COLO668 (cell line): Measurements from ENCODE around the gene ZFTA.
"Not testable (repeated sequence)": the region's sequence is repeated elsewhere in the genome, so short reads cannot be mapped to it uniquely, and the experiment has no call there.

ENCODE experiments used
- DNase-seq: peaks from one replicate; lab custom pipeline; 2025; ENCODE audit not compliant: unreplicated experiment; lab: John Stamatoyannopoulos, UW

ZFTA gene

GRCh38 chr11:63779039-63779438, 10.5 kb upstream of the ZFTA start:
- DNase-seq = no peak

DNA sequence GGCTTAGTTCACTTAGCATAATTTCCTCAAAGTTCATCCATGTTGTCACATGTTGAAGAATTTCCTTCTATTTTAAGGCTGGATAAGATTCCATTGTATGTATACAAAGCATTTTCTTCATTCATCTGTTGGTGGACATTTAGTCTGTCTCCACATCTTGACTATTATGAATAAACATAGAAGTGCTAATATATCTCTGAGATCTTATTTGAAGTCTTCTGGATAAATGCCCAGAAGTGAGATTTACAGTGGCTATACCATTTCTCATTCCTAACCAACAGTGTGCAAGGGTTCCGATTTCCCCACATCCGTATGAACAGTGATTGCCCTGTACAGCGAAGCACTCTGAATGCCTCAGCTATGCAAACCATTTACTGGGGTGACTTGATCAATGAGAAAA, 6.6 kb upstream of the ZFTA start:
- DNase-seq = no peak

DNA sequence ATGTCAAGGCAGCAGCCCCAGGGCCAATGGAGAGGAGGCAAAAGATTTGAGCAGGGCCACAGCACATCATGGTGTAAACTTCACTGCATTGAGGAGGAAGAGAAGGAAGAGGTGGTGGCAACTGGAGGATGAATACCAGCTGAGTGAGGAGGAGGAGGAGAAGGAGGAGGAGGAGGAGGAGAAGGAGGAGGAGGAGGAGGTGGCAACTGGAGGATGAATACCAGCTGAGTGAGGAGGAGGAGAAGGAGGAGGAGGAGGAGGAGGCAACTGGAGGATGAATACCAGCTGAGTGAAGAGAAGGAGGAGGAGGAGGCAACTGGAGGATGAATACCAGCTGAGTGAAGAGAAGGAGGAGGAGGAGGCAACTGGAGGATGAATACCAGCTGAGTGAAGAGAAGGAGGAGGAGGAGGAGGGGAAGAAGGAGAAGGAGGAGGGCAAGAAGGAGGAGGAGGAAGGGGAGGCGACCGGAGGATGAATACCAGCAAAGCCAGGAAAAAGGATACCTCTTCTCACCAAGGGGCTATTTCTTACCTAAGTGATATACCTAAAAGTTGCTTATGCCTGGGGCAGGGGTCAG, 3.3 kb upstream of the ZFTA start:
- DNase-seq = not testable (repeated sequence)

GRCh38 chr11:63770763-63771162, 2.2 kb upstream of the ZFTA start:
- DNase-seq = no peak

GRCh38 chr11:63769714-63770455, 1.3 kb upstream of the ZFTA start:
- DNase-seq = peak; percentile 40

- DNase-seq = peak; percentile 45
Observed at GRCh38 chr11:63769042-63769713, 603 bp upstream of the ZFTA start.

DNA sequence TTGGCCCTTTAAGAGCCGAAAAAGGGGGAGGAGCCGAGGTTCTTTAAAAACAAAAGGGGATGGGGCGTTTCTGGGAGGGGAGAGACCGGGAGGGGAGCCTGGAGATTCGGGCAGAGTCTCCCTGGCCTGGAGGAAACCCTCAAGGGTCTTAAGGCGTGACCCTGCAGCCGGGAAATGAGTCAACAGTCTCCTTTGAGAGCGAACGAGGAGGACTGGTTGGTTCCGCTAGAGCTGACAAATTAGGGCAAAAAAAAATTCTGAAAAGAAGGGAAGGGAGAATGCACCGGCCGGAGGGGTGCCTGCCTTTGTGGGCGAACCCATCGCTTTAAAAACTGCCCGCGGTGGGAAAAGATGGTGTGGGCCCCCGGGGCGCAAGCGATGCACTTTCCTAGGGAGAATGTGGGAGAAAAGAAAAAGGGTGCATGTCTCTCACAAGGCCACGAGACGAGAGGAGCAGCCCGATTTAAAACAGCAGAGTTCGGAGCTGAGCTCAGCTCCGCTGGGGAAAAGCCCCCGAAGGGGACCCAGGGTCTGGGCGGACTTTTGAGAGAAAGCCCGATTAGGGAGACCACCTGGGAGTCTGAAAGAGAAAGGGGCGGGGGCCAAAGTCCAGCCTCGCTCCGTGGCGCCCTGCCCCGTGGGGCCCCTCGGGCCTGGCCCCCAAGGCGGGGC, 874 bp downstream of the ZFTA start:
- peak; percentile 25 for DNase-seq

DNA sequence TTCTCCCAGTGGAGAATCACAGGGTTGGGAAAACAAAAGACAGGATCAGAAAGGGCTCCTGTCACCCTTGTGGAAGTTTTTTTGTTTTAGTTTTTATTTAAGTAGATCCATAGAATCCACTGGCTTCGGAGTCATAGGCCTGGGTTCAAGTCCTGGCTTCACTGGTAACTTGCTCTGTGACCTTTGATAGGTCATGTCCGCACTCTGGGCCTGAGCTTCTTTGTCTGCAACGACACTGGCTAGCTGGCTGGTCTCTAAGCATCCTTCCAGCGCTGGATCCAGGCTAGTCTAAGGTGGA, 1.4 kb downstream of the ZFTA start:
- DNase-seq = no peak

DNA sequence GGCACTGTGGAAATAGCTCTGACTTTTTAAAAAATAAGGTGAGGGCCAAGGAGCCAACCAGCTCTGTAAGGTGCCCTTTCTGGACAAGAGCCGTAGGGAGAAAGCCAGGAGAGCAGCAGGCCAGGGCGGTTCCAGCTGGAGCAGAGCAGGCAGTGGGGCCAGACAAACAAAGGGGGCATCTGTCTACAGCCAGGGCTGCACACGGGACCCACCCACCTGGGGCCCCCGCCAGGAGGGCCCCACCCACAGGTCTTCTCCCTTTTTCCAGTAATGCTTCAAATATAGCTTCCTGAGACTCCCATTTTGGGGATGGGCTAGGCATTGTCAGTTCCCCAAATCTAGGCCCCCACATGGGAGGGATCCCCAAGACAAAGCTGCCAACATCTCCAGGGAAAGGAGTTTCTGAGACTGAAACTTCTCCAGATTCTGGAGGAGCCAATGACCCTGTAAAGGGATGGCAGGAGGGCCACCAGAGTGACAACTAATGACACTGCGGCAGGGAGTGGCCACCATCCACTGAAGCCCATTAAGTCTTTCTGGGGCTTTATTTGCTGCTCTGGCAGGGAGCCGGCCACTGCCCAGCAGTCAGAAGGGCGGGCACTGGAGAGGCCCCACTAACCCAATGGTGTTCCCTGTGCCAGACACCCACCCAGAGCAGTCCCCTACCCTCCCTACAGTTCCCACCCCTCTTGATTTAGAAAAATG, 1.9 kb downstream of the ZFTA start:
- no peak for DNase-seq

DNA sequence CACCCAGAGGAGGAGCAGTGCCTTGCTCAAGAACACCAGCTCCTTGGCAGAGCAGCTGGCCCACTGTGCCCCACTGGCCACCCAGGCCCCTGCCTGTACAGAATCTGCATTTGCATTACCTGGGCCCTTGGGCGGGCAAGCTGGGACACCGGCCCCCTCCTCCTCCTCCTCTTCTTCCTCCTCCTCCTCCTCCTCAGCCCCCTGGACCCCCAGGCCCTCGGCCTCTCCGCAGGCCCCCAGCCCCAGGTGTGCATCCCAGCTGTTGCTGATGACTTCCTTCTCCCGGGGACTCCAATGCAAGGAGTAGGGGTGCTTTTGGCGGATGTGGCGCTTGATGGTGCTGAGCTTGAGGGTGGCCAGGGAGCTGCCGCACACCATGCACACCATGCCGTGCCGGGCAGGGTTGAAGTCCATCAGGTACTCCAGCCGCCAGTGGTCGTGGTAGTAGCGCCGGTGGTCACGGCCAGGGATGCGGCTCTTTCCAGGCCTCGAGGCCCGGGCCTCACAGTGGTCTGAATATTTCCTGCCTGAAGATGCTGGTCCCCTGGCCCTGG, 2.8 kb downstream of the ZFTA start:
- DNase-seq = no peak

- no peak for DNase-seq
Observed at GRCh38 chr11:63764679-63765647, 3.6 kb downstream of the ZFTA start.

DNA sequence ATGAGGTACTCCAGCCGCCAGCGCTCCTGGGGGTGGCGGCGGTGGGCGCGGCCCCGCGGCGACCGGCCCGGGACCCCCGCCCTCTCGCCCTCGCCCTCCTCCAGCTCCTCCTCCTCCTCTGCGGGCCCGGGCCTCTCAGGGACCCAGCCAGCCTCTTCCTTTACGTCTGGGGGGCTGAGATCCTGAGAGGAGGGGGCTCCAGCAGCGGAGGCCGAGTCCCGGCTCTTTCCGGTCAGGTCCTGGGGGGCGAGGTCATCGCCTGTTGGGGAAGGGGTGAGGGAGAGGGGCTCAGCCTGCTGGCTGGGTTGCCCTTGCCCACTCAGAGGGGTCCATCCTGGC, 4.3 kb downstream of the ZFTA start:
- no peak for DNase-seq

DNA sequence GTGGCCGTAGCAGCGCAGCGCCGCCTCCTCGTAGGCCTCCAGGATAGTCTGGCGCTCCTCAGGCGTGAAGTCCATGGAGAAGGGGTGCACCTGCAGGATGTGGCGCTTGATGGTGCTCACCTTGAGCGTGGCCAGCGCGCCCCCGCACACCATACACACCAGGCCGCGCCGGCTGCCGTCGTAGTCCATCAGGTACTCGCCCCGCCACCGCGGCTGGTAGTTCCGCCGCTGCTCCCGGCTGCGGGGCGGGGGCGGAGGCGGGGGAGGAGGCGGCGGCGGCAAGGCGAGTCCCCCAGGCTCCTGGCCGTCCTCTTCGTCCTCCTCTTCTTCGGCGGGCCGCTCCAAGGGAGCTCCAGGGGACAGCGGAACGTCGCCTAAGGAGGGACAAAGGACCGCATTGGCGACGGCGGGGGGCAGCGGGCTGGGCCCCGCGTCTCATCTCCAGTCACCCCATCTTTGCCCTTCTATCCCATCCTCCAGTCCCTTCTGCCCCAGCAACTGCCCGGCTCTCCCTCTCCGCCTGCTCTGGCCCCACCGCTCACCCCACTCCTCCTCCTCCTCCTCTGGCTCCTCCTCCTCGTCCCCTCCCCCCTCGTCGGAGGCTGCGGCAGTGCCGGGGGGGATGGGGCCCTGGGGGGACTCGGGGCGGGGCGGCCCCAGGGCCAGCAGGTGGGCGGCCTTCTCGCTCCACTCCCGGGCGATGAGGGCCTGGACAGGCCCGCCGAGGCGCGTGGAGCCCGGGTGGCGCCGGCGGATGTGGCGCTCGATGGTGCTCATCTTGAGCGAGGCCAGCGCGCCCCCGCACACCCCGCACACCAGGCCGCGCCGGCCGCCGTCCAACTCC, 4.9 kb downstream of the ZFTA start:
- no peak for DNase-seq

GRCh38 chr11:63762654-63763495, 5.7 kb downstream of the ZFTA start:
- DNase-seq = peak; percentile 48

DNA sequence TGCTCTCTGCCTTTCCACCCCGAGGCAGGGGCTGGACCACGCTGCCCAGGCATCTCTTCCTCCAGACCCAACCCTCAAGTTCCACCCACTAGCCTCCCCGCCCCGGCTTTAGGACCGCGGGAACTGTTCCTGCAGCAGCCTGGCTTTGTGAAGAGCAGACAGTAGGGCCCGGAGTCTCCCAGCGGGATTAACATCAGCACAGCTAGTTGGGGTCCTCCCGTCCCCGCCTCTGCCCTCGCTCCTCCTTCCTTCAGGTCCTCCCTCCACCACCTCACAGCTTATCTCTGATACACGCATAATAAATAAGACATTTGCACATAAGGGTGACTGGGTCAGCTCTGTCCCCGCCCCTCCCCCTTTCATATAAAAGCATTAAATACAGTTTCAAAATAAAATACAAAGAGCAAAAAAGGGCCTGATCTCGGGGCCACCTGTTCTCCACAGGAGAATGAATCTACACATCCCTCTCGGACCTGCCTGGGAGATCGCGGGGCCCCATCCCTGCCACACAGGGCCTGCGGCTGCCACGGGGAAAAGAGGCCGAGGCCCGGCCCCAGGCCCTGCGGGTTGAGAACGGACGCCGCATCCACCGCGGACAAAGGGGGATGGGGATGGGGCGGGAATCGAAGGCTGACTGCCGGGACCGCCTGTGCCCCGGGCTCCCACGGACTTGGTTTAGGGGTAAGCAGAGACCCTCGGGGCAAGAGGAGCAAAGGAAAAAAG, 6.5 kb downstream of the ZFTA start:
- no peak for DNase-seq

DNA sequence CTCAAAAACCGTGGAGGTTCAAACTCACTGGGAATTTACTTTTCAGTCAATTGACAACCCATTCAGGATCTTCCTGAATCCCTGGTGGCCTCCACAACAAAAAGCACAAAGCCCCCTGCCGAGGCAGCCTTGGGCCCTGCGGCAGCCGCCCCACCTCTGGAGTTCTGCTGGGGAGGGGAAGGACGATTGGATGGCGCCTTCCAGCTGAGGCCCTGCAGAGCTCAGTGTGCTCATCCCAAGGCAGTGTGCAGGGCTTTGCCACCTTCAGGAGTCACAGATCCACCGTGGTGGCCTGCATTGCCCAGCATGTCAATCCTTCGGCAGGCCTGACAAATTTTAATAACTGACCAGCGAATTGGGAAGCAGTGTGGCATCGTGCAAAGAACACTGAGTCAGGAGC, 7.4 kb downstream of the ZFTA start:
- DNase-seq = no peak

DNA sequence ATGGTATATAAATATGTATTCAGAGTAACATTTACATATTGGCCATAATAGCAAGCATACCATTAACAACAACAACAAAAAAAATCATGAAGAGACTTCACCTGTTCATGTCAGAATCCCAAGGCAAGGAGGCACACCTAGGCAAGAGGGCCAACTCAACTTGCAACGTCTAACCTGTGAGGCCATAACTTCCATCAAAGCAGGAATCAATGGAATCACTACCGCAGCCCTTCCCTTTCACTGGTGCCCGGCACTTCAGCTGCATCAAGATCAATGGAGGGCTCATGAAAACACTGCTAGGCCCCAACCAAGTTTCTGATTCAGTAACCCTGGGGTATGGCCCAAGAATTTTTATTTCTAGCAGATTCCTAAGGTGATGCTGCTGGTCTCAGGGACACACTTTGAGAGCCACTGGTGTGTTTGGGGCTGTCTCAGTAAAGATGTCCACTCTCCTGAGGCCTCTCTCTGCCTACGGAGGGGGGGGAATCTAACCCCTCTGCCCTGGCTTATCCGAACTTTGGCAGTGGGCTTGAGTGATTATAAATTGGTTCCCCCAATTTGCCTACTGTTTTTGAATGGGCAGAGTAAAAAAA, 8.0 kb downstream of the ZFTA start:
- no peak for DNase-seq
